Endodermal cell (in vitro differentiated cells): ENCODE data around the gene MAB21L3. TPM values are rescaled to one million over a fixed set of nuclear protein-coding genes. Genes with fewer than 3 reads are reported as not detected.

Source experiments
- DNase-seq: peaks from one replicate; pipeline ENCODE4 v3.0.0-alpha.2; 2017
- H3K27ac ChIP-seq: 2 replicates; pipeline ENCODE4 v1.5.1; 2013; ENCODE audit warnings: mild to moderate bottlenecking, low read depth, low read length, moderate library complexity
- H3K27me3 ChIP-seq: 2 replicates; pipeline ENCODE4 v1.6.1; 2013; ENCODE audit warnings: mild to moderate bottlenecking, low read length, moderate library complexity; ENCODE audit not compliant: insufficient read depth, control insufficient read depth, poor library complexity, severe bottlenecking
- H3K36me3 ChIP-seq: 2 replicates; pipeline ENCODE4 v1.7.0; 2013; ENCODE audit warnings: mild to moderate bottlenecking, low read length, moderate library complexity; ENCODE audit not compliant: control insufficient read depth, insufficient read depth
- H3K4me1 ChIP-seq: one replicate; pipeline ENCODE4 v1.7.0; 2013; ENCODE audit warnings: low read length; ENCODE audit not compliant: control insufficient read depth, insufficient read depth
- H3K4me3 ChIP-seq: 2 replicates; pipeline ENCODE4 v1.5.1; 2013; ENCODE audit warnings: mild to moderate bottlenecking, low read length, moderate library complexity
- H3K9ac ChIP-seq: 2 replicates; pipeline ENCODE4 v1.6.1; 2013; ENCODE audit warnings: mild to moderate bottlenecking, low read length, moderate library complexity; ENCODE audit not compliant: poor library complexity, severe bottlenecking; ENCODE audit errors: extremely low read depth
- H3K9me3 ChIP-seq: 2 replicates; pipeline ENCODE4 v1.6.1; 2013; ENCODE audit warnings: mild to moderate bottlenecking, low read length, moderate library complexity; ENCODE audit not compliant: control insufficient read depth
- H3K27ac Mint-ChIP-seq: 2 replicates; pipeline ENCODE4 v1.8.0; 2020; ENCODE audit warnings: mixed read lengths
- H3K27me3 Mint-ChIP-seq: 2 replicates; pipeline ENCODE4 v1.8.0; 2021; ENCODE audit warnings: mild to moderate bottlenecking, mixed read lengths; ENCODE audit not compliant: insufficient read depth
- H3K36me3 Mint-ChIP-seq: 2 replicates; pipeline ENCODE4 v1.8.0; 2020; ENCODE audit warnings: low read depth, mixed read lengths
- H3K4me1 Mint-ChIP-seq: 2 replicates; pipeline ENCODE4 v1.8.0; 2020; ENCODE audit warnings: mixed read lengths
- H3K4me3 Mint-ChIP-seq: 2 replicates; pipeline ENCODE4 v1.8.0; 2020; ENCODE audit warnings: mild to moderate bottlenecking, moderate library complexity, mixed read lengths
- H3K9me3 Mint-ChIP-seq: 2 replicates; pipeline ENCODE4 v1.8.0; 2020; ENCODE audit warnings: mild to moderate bottlenecking, mixed read lengths
- WGBS, 2 experiments: methylation state at CpG; one replicate each; pipeline versions ENCODE4 v1.1.5 to v1.1.7; 2013; ENCODE audit warnings: missing lambda C conversion rate in 2 of 2, mixed read lengths in 1 of 2; ENCODE audit not compliant: insufficient coverage in 1 of 2, insufficient read length in 1 of 2; 5-methylcytosine and 5-hydroxymethylcytosine counted together
- total RNA-seq, 2 donors: library from RNA; stranded (reverse); fragmentation: NEBNext Ultra II Directional in 1 of 2; extraction: Animal tissue kit (Norgen Biotek cat#: 25700) in 1 of 2; gene quantifications; 2 replicates in 1 of 2; 3 replicates in 1 of 2; pipeline ENCODE4 v1.2.1, GENCODE V29; 2021
- TF ChIP-seq, protein P1 (sequence below): fragments of 200-600 bp; sonication (generic); conservative IDR thresholded peaks from 2 replicates; pipeline ENCODE4 v1.5.0; 2021; ENCODE audit warnings: antibody characterized with exemption, mild to moderate bottlenecking

MAB21L3 gene
- total RNA-seq, 2 donors from 2014 or later: 0.09 TPM; not detected in 1

DNA sequence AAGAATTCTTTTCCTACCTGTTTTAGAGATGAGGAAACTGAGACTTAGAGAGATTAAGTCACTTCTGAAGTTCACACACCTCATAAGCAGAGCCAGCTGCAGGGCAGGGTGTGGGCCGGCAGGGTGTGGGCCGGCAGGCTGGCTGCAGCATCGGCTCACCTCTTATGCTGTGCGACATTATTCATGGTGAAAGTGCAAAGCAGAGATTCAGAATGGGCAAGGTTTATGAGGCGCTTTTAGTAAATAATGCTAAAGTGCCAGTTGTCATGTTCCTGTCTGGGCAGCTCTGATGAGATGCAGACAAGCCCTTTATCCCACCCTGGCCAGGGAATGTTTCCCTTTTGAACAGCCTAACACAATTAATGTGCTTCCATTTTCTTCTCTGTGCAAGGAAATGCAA, 14.6 kb downstream of the MAB21L3 start:
- no peak for DNase-seq
- H3K27me3 ChIP-seq: peaks cover 33% of the 10 kb centered on the region
- H3K4me3 Mint-ChIP-seq: no peak overlapping the region

DNA sequence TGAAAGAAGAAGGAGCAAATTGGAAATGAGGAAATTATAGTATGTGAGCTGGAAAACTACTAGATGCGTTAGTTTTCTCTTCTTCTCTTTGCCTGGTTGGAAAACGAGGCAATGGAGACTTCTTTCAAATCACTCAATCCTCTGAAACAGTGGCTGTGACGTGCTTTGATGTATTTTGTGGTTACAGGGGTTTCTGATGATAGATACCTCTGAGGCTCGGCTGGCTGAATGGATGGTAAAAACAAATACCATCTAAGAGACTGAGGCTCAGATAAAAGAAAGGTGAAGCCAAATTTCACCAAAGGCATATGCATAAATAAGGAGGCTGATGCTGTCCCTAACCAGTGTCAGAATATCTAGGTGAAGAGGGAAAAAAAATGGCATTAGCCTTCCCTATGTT, 15.1 kb downstream of the MAB21L3 start:
- Histone ChIP-seq H3K4me3 (no peak overlapping the region), H3K27ac (no peak overlapping the region), H3K9me3 (no peaks in the 10 kb centered on the region), H3K36me3 (no peaks in the 10 kb centered on the region), H3K4me1 (peaks cover 18% of the 10 kb centered on the region), H3K27me3 (peaks cover 33% of the 10 kb centered on the region), H3K9ac (no peak overlapping the region)
- Mint-ChIP-seq H3K9me3 (no peaks in the 10 kb centered on the region), H3K4me1 (peaks cover 25% of the 10 kb centered on the region), H3K27me3 (peaks cover 38% of the 10 kb centered on the region), H3K4me3 (no peak overlapping the region), H3K36me3 (no peaks in the 10 kb centered on the region), H3K27ac (no peak overlapping the region)
- no peak for DNase-seq
- 72 to 90% methylated on average over 2 to 3 of the region's 4 CpGs for WGBS, 2 experiments
- TF ChIP-seq, protein P1, sequence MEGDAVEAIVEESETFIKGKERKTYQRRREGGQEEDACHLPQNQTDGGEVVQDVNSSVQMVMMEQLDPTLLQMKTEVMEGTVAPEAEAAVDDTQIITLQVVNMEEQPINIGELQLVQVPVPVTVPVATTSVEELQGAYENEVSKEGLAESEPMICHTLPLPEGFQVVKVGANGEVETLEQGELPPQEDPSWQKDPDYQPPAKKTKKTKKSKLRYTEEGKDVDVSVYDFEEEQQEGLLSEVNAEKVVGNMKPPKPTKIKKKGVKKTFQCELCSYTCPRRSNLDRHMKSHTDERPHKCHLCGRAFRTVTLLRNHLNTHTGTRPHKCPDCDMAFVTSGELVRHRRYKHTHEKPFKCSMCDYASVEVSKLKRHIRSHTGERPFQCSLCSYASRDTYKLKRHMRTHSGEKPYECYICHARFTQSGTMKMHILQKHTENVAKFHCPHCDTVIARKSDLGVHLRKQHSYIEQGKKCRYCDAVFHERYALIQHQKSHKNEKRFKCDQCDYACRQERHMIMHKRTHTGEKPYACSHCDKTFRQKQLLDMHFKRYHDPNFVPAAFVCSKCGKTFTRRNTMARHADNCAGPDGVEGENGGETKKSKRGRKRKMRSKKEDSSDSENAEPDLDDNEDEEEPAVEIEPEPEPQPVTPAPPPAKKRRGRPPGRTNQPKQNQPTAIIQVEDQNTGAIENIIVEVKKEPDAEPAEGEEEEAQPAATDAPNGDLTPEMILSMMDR: no peak

More for the DNA sequence above, 14.6 kb downstream of the MAB21L3 start:
- no peak overlapping the region for H3K27ac ChIP-seq
- no peaks in the 10 kb centered on the region for H3K36me3 Mint-ChIP-seq
- H3K4me1 Mint-ChIP-seq: peaks cover 24% of the 10 kb centered on the region
- 91% methylated on average over 5 of the region's 5 CpGs; no CpG with 5 or more reads in 1 of the 2 experiments for WGBS, 2 experiments
- H3K9me3 Mint-ChIP-seq: no peaks in the 10 kb centered on the region
- H3K36me3 ChIP-seq: no peaks in the 10 kb centered on the region
- peaks cover 38% of the 10 kb centered on the region for H3K27me3 Mint-ChIP-seq
- no peak overlapping the region for H3K27ac Mint-ChIP-seq
- no peaks in the 10 kb centered on the region for H3K9me3 ChIP-seq
- no peak overlapping the region for H3K9ac ChIP-seq
- TF ChIP-seq, protein P1: no peak
- no peak overlapping the region for H3K4me3 ChIP-seq
- peaks cover 18% of the 10 kb centered on the region for H3K4me1 ChIP-seq

DNA sequence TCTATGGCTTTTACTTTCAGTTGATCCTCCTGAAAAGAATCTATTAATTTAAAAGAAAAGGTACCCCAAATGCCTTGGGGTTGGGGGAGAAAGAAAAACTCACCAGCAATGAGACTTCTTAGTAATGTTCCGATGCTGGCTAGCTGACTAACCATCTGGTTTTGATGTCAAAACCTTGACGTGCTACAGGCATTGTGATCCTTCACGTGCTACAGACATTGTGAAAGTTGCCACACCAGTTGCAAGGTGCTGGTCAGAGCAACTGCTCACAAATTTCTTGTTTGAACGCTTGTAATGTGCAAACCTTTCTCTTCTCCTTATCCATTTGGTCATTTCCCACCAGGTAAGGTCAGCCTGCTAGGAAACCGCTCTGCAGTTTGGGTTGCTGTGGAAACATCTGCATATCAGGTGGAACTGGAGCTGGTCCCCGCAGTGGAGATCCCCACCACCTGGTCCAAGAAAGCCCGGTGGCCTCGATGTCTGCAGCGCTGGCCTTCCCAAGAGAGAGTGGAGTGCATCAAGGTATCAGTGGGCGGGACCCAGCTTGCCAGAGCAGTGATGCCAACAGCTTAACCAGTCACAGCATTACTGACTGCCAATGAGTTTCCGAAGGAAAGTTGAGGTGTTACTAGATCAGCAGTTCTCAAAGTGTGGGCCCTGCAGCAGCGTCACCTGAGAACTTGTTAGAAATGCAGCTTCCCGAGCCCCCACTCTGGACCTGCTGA, 16.1 kb downstream of the MAB21L3 start:
- Mint-ChIP-seq H3K4me1 (peaks cover 25% of the 10 kb centered on the region), H3K27me3 (peaks cover 38% of the 10 kb centered on the region), H3K27ac (no peak overlapping the region), H3K36me3 (no peaks in the 10 kb centered on the region), H3K4me3 (no peak overlapping the region), H3K9me3 (no peaks in the 10 kb centered on the region)
- Histone ChIP-seq H3K36me3 (no peaks in the 10 kb centered on the region), H3K4me1 (peaks cover 18% of the 10 kb centered on the region), H3K27me3 (peaks cover 37% of the 10 kb centered on the region), H3K9ac (no peak overlapping the region), H3K27ac (no peak overlapping the region), H3K9me3 (no peaks in the 10 kb centered on the region), H3K4me3 (no peak overlapping the region)
- TF ChIP-seq, protein P1: no peak
- no peak for DNase-seq
- WGBS, 2 experiments: 93 to 96% methylated on average over 11 to 13 of the region's 13 CpGs
